Measurements from ENCODE around the gene HELZ2.

The HELZ2 gene

GRCh38 chr20:63566395-63567135 lies 7.5 kb downstream of the HELZ2 start:
- Mint-ChIP-seq H3K9me3 (no peaks in the 10 kb centered on the region), H3K36me3 (ENCODE audit: low read depth) (no peaks in the 10 kb centered on the region), H3K27ac (no peak overlapping the region), H3K4me1 (no peaks in the 10 kb centered on the region), H3K27me3 (ENCODE audit: low read depth, poor library complexity) (no peaks in the 10 kb centered on the region), H3K4me3 (no peak overlapping the region)
- TF ChIP-seq CTCF (IDR thresholded peaks at IDR 0.05), result no peak
- no peak for DNase-seq

GRCh38 chr20:63565699-63566335 lies 8.2 kb downstream of the HELZ2 start:
- Mint-ChIP-seq H3K36me3 (ENCODE audit: low read depth) (no peaks in the 10 kb centered on the region), H3K4me3 (no peak overlapping the region), H3K4me1 (no peaks in the 10 kb centered on the region), H3K27ac (no peak overlapping the region), H3K9me3 (no peaks in the 10 kb centered on the region), H3K27me3 (ENCODE audit: low read depth, poor library complexity) (no peaks in the 10 kb centered on the region)
- no peak for DNase-seq
- TF ChIP-seq CTCF (IDR thresholded peaks at IDR 0.05), result no peak

GRCh38 chr20:63565021-63565698 lies 8.9 kb downstream of the HELZ2 start:
- H3K27ac Mint-ChIP-seq, result no peak overlapping the region
- no peak for DNase-seq
- no peaks in the 10 kb centered on the region for H3K4me1 Mint-ChIP-seq
- peaks cover 3% of the 10 kb centered on the region for H3K27me3 Mint-ChIP-seq (ENCODE audit: low read depth, poor library complexity)
- TF ChIP-seq CTCF (IDR thresholded peaks at IDR 0.05), result no peak
- H3K9me3 Mint-ChIP-seq, result no peaks in the 10 kb centered on the region
- no peak overlapping the region for H3K4me3 Mint-ChIP-seq
- peaks cover 4% of the 10 kb centered on the region for H3K36me3 Mint-ChIP-seq (ENCODE audit: low read depth)

- no peak for TF ChIP-seq CTCF (IDR thresholded peaks at IDR 0.05)
Observed at GRCh38 chr20:63564036-63564810, 9.8 kb downstream of the HELZ2 start.

GRCh38 chr20:63563225-63563935 lies 10.7 kb downstream of the HELZ2 start:
- Mint-ChIP-seq H3K27me3 (ENCODE audit: low read depth, poor library complexity) (peaks cover 3% of the 10 kb centered on the region), H3K36me3 (ENCODE audit: low read depth) (peaks cover 5% of the 10 kb centered on the region), H3K4me3 (no peak overlapping the region), H3K9me3 (no peaks in the 10 kb centered on the region), H3K4me1 (no peaks in the 10 kb centered on the region), H3K27ac (no peak overlapping the region)
- no peak for TF ChIP-seq CTCF (IDR thresholded peaks at IDR 0.05)
- DNase-seq, result no peak

More at GRCh38 chr20:63564036-63564810, 9.8 kb downstream of the HELZ2 start:
- Mint-ChIP-seq H3K4me1 (no peaks in the 10 kb centered on the region), H3K27me3 (ENCODE audit: low read depth, poor library complexity) (peaks cover 3% of the 10 kb centered on the region), H3K4me3 (no peak overlapping the region), H3K36me3 (ENCODE audit: low read depth) (peaks cover 5% of the 10 kb centered on the region), H3K27ac (no peak overlapping the region), H3K9me3 (no peaks in the 10 kb centered on the region)
- no peak for DNase-seq
